ENCODE results near the gene TGFBR2. TPM values are rescaled to one million over a fixed set of nuclear protein-coding genes. Genes with fewer than 3 reads are reported as not detected.

The TGFBR2 gene
- total RNA-seq, 1 experiment from 2014 or later = 103 TPM

DNA sequence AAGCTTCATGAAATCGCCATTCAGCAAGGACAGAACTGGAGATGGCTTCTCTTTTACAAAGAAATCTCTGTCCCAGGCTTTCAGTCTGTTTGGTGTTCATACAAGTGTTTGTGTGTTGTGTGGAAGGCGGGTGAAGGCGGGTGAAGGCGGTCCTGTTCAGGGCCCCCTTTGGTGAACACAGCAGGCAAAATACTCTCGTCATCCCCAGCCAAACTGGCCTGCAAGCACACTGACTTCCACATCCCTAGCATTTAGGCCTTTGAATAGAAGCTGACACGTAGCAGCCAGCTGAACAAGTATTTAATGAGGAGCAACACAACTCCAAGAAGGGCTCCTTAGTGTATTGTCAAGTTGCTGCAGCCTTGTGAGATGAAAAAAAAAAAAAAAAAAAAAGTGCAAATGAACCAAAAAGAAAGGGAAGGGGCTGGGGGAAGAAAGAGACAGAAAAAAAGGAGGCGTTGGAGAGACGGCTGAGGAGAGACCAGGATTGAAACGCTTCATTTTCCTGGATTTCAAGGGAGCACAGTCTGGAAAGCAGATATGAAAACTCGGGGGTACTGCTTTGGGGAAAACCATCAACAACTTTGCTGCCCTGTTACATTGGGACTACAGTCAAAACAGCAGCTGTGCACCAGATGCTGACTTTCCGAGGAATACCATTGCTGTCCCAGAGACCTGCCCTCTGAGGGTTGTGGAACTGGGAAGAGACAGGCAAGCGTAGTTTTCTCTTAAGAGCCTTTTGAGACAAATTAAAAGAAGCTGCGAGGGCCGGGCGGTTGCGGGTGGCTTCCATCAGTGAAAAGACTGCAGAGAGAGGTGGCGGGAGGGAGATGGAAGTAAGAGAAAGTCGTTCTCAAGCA, 74.6 kb downstream of the TGFBR2 start:
- POLR2A ChIA-PET = interaction anchor here (0.5 to 1.7 kb wide), 3 partner anchors 12 to 1071 kb away, joined by 3 to 6 read pairs (median 3); no protein-coding TSS in a partner anchor
- no TSS peak for BruUV-seq (replicated peaks)

GRCh38 chr3:30681649-30682211, 75.3 kb downstream of the TGFBR2 start:
- CTCF ChIA-PET = interaction anchor here (1.0 to 1.2 kb wide), 2 partner anchors 11 to 483 kb away, joined by 3 to 7 read pairs; no protein-coding TSS in a partner anchor
- peak; percentile 12 for DNase-seq (ENCODE audit: unreplicated experiment)
- Mint-ChIP-seq H3K4me3 (ENCODE audit: unreplicated experiment) (no peak overlapping the region), H3K4me1 (ENCODE audit: insufficient read depth, unreplicated experiment) (peaks cover 41% of the 10 kb centered on the region), H3K36me3 (ENCODE audit: insufficient read depth, unreplicated experiment) (peaks cover 98% of the 10 kb centered on the region), H3K27me3 (ENCODE audit: insufficient read depth, unreplicated experiment) (no peaks in the 10 kb centered on the region), H3K9me3 (ENCODE audit: unreplicated experiment) (no peaks in the 10 kb centered on the region), H3K27ac (ENCODE audit: low read depth, unreplicated experiment) (peak overlapping the region; percentile 87)
- no TSS peak for BruUV-seq (replicated peaks)
- intact Hi-C loops (cut with micrococcal nuclease) = no loop called here
- TF ChIP-seq, protein P1, sequence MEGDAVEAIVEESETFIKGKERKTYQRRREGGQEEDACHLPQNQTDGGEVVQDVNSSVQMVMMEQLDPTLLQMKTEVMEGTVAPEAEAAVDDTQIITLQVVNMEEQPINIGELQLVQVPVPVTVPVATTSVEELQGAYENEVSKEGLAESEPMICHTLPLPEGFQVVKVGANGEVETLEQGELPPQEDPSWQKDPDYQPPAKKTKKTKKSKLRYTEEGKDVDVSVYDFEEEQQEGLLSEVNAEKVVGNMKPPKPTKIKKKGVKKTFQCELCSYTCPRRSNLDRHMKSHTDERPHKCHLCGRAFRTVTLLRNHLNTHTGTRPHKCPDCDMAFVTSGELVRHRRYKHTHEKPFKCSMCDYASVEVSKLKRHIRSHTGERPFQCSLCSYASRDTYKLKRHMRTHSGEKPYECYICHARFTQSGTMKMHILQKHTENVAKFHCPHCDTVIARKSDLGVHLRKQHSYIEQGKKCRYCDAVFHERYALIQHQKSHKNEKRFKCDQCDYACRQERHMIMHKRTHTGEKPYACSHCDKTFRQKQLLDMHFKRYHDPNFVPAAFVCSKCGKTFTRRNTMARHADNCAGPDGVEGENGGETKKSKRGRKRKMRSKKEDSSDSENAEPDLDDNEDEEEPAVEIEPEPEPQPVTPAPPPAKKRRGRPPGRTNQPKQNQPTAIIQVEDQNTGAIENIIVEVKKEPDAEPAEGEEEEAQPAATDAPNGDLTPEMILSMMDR (IDR thresholded peaks at IDR 0.05; ENCODE audit: unreplicated experiment) = no peak
- POLR2A ChIA-PET = interaction anchor here (1.7 kb wide), 1 partner anchor 11 kb away, joined by 6 read pairs; no protein-coding TSS in a partner anchor

More for the DNA sequence above, 74.6 kb downstream of the TGFBR2 start:
- peak overlapping the region; percentile 87 for H3K27ac Mint-ChIP-seq (ENCODE audit: low read depth, unreplicated experiment)
- H3K36me3 Mint-ChIP-seq (ENCODE audit: insufficient read depth, unreplicated experiment) = peaks cover 98% of the 10 kb centered on the region
- peaks cover 46% of the 10 kb centered on the region for H3K4me1 Mint-ChIP-seq (ENCODE audit: insufficient read depth, unreplicated experiment)
- H3K27me3 Mint-ChIP-seq (ENCODE audit: insufficient read depth, unreplicated experiment) = no peaks in the 10 kb centered on the region
- no peaks in the 10 kb centered on the region for H3K9me3 Mint-ChIP-seq (ENCODE audit: unreplicated experiment)
- CTCF ChIA-PET = no interaction called here
- DNase-seq (ENCODE audit: unreplicated experiment) = no peak
- intact Hi-C loops (cut with micrococcal nuclease) = no loop called here
- no peak overlapping the region for H3K4me3 Mint-ChIP-seq (ENCODE audit: unreplicated experiment)
- TF ChIP-seq, protein P1 (IDR thresholded peaks at IDR 0.05; ENCODE audit: unreplicated experiment) = no peak

- TF ChIP-seq, protein P1 (IDR thresholded peaks at IDR 0.05; ENCODE audit: unreplicated experiment) = no peak
- no TSS peak for BruUV-seq (replicated peaks)
- intact Hi-C loops (cut with micrococcal nuclease) = no loop called here
- Mint-ChIP-seq H3K27me3 (ENCODE audit: insufficient read depth, unreplicated experiment) (no peaks in the 10 kb centered on the region), H3K4me1 (ENCODE audit: insufficient read depth, unreplicated experiment) (peaks cover 41% of the 10 kb centered on the region), H3K36me3 (ENCODE audit: insufficient read depth, unreplicated experiment) (peaks cover 98% of the 10 kb centered on the region), H3K4me3 (ENCODE audit: unreplicated experiment) (no peak overlapping the region), H3K9me3 (ENCODE audit: unreplicated experiment) (no peaks in the 10 kb centered on the region), H3K27ac (ENCODE audit: low read depth, unreplicated experiment) (peak overlapping the region; percentile 51)
- POLR2A ChIA-PET = interaction anchor here (0.6 to 1.7 kb wide), 2 partner anchors 11 to 57 kb away, joined by 3 to 6 read pairs; no protein-coding TSS in a partner anchor
- CTCF ChIA-PET = interaction anchor here (1.0 to 1.2 kb wide), 2 partner anchors 10 to 484 kb away, joined by 3 to 7 read pairs; no protein-coding TSS in a partner anchor
- no peak for DNase-seq (ENCODE audit: unreplicated experiment)
Measured at GRCh38 chr3:30682434-30683155, 76.2 kb downstream of the TGFBR2 start.

Data from MCF 10A (cell line).